Neuronal stem cell (in vitro differentiated cells): ENCODE data around the gene ZNF568.
A peak's percentile ranks its signal among the peaks of the same experiment; 100 is the strongest.

Experiments
- DNase-seq: peaks from one replicate; pipeline ENCODE4 v3.0.0-alpha.2; 2013; ENCODE audit warnings: low spot score
- H2AFZ ChIP-seq: one replicate; pipeline ENCODE4 v1.6.1; 2013; ENCODE audit warnings: mild to moderate bottlenecking, low read length, inconsistent platforms
- H2AK5ac ChIP-seq: 2 replicates; pipeline ENCODE4 v1.6.1; 2013; ENCODE audit warnings: low read depth, mild to moderate bottlenecking, inconsistent platforms, low read length, moderate library complexity, mixed read lengths
- H2BK120ac ChIP-seq: 2 replicates; pipeline ENCODE4 v1.6.1; 2013; ENCODE audit warnings: low read depth, mild to moderate bottlenecking, inconsistent platforms, low read length, moderate library complexity, mixed read lengths
- H2BK12ac ChIP-seq: one replicate; pipeline ENCODE4 v1.6.1; 2013; ENCODE audit warnings: low read length, inconsistent platforms
- H2BK15ac ChIP-seq: 2 replicates; pipeline ENCODE4 v1.6.1; 2013; ENCODE audit warnings: mild to moderate bottlenecking, low read length, inconsistent platforms, mixed read lengths
- H2BK5ac ChIP-seq: one replicate; pipeline ENCODE4 v1.6.1; 2013; ENCODE audit warnings: inconsistent platforms, mild to moderate bottlenecking, low read length, moderate library complexity
- H3K14ac ChIP-seq: one replicate; pipeline ENCODE4 v1.6.1; 2013; ENCODE audit warnings: low read length, inconsistent platforms
- H3K18ac ChIP-seq: 2 replicates; pipeline ENCODE4 v1.6.1; 2013; ENCODE audit warnings: low read length, inconsistent platforms
- H3K23ac ChIP-seq: 2 replicates; pipeline ENCODE4 v1.6.1; 2013; ENCODE audit warnings: low read depth, mild to moderate bottlenecking, mixed read lengths, low read length, inconsistent platforms; ENCODE audit not compliant: poor library complexity
- H3K27ac ChIP-seq: replicated peaks from 3 replicates; pipeline ENCODE4 v1.5.1; 2013; ENCODE audit warnings: low read length, inconsistent platforms
- H3K27me3 ChIP-seq, 3 experiments: 2 replicates each; pipeline ENCODE4 v1.6.1; 2013; ENCODE audit warnings: low read length in 3 of 3, mild to moderate bottlenecking in 2 of 3, inconsistent platforms in 1 of 3, low read depth in 1 of 3, mixed read lengths in 1 of 3, moderate library complexity in 1 of 3; ENCODE audit not compliant: control insufficient read depth in 3 of 3, insufficient read depth in 3 of 3
- H3K36me3 ChIP-seq, 2 donors: replicated peaks in 1 of 2; 2 replicates each; pipeline ENCODE4 v1.6.1; 2013; ENCODE audit warnings: low read length in 2 of 2; ENCODE audit not compliant: control insufficient read depth in 2 of 2, insufficient read depth in 2 of 2
- H3K4ac ChIP-seq: 2 replicates; pipeline ENCODE4 v1.6.1; 2013; ENCODE audit warnings: inconsistent platforms, mild to moderate bottlenecking, low read length, moderate library complexity
- H3K4me1 ChIP-seq, 2 donors: 1 replicate in 1 of 2; 2 replicates in 1 of 2; pipeline ENCODE4 v1.6.1; 2013; ENCODE audit warnings: low read length in 2 of 2, low read depth in 1 of 2; ENCODE audit not compliant: control insufficient read depth in 2 of 2, insufficient read depth in 1 of 2
- H3K4me2 ChIP-seq: one replicate; pipeline ENCODE4 v1.6.1; 2013; ENCODE audit warnings: mild to moderate bottlenecking, low read length, inconsistent platforms; ENCODE audit not compliant: insufficient read depth, poor library complexity, severe bottlenecking
- H3K4me3 ChIP-seq, 2 donors: 2 replicates each; pipeline ENCODE4 v1.5.1; 2013; ENCODE audit warnings: low read length in 2 of 2, mild to moderate bottlenecking in 2 of 2, inconsistent platforms in 1 of 2, moderate library complexity in 1 of 2
- H3K79me1 ChIP-seq: one replicate; pipeline ENCODE4 v1.6.1; 2013; ENCODE audit warnings: low read depth, mild to moderate bottlenecking, inconsistent platforms, low read length, moderate library complexity
- H3K9ac ChIP-seq: one replicate; pipeline ENCODE4 v1.6.1; 2013; ENCODE audit warnings: mild to moderate bottlenecking, low read depth, low read length, inconsistent platforms; ENCODE audit not compliant: poor library complexity
- H3K9me3 ChIP-seq, 2 donors: replicated peaks in 1 of 2; 2 replicates each; pipeline versions ENCODE3 to v1.6.1; 2013; ENCODE audit warnings: low read length in 2 of 2, mild to moderate bottlenecking in 2 of 2, inconsistent platforms in 1 of 2, low read depth in 1 of 2, mixed read lengths in 1 of 2, moderate library complexity in 1 of 2; ENCODE audit not compliant: control insufficient read depth in 2 of 2, insufficient read depth in 1 of 2
- H4K8ac ChIP-seq: one replicate; pipeline ENCODE4 v1.6.1; 2013; ENCODE audit warnings: low read depth, mild to moderate bottlenecking, inconsistent platforms, low read length, moderate library complexity
- H4K91ac ChIP-seq: one replicate; pipeline ENCODE4 v1.6.1; 2013; ENCODE audit warnings: low read length, low read depth, mild to moderate bottlenecking, inconsistent platforms; ENCODE audit not compliant: poor library complexity
- WGBS, 2 donors: extraction: QIAGEN DNeasy Blood & Tissue Kit; methylation state at CpG; one replicate each; pipeline ENCODE4 v1.1.7; 2013; ENCODE audit warnings: missing lambda C conversion rate in 2 of 2, mixed read lengths in 1 of 2; ENCODE audit not compliant: insufficient read length in 2 of 2, insufficient replicate concordance in 1 of 2; ENCODE audit errors: extremely low coverage in 2 of 2; 5-methylcytosine and 5-hydroxymethylcytosine counted together

The ZNF568 gene

GRCh38 chr19:36894849-36895383 is 21.2 kb upstream of the ZNF568 start:
- Histone ChIP-seq H3K36me3 (peaks cover 26 to 92% of the 10 kb centered on the region in 2 donors), H2BK120ac (no peak overlapping the region), H4K8ac (no peak overlapping the region), H3K23ac (no peak overlapping the region), H3K4me3 (no peak overlapping the region), H2BK12ac (no peak overlapping the region), H2AK5ac (no peak overlapping the region), H3K79me1 (no peaks in the 10 kb centered on the region), H3K9me3 (peaks cover 35 to 95% of the 10 kb centered on the region in 2 donors), H2BK15ac (no peak overlapping the region), H3K14ac (no peak overlapping the region), H3K4me1 (no peaks in the 10 kb centered on the region), H4K91ac (no peak overlapping the region), H3K18ac (no peak overlapping the region), H3K9ac (no peak overlapping the region), H3K4ac (no peak overlapping the region), H3K27me3 (no peaks in the 10 kb centered on the region), H2AFZ (no peak overlapping the region), H2BK5ac (no peak overlapping the region), H3K4me2 (no peak overlapping the region), H3K27ac (no peak overlapping the region)
- DNase-seq: no peak
- no CpG with 5 or more reads among the region's 2 CpGs for WGBS, 2 donors

- no CpG with 5 or more reads among the region's 4 CpGs for WGBS, 2 donors
- H3K4me3 ChIP-seq: no peak overlapping the region
- no peak for DNase-seq
Observed at GRCh38 chr19:36898422-36898821, 17.7 kb upstream of the ZNF568 start.

GRCh38 chr19:36916991-36917390 is 859 bp downstream of the ZNF568 start:
- H3K27me3 ChIP-seq: no peaks in the 10 kb centered on the region
- H3K9me3 ChIP-seq: peaks cover 7 to 68% of the 10 kb centered on the region in 2 donors
- H3K79me1 ChIP-seq: peaks cover 4% of the 10 kb centered on the region
- H4K91ac ChIP-seq: no peak overlapping the region
- H3K4ac ChIP-seq: no peak overlapping the region
- H4K8ac ChIP-seq: no peak overlapping the region
- DNase-seq: peak; percentile 0
- no peak overlapping the region for H2BK5ac ChIP-seq
- H2BK120ac ChIP-seq: no peak overlapping the region
- H3K4me3 ChIP-seq: peak overlapping the region; percentile 33 to 81
- H2AK5ac ChIP-seq: no peak overlapping the region
- H2AFZ ChIP-seq: peak overlapping the region; percentile 98
- H3K4me2 ChIP-seq: peak overlapping the region; percentile 56
- WGBS, 2 donors: no CpG with 5 or more reads among the region's 7 CpGs
- no peak overlapping the region for H3K9ac ChIP-seq
- H2BK12ac ChIP-seq: no peak overlapping the region
- H3K23ac ChIP-seq: no peak overlapping the region
- no peak overlapping the region for H3K14ac ChIP-seq
- no peak overlapping the region for H2BK15ac ChIP-seq
- H3K36me3 ChIP-seq: peaks cover 5 to 66% of the 10 kb centered on the region in 2 donors
- no peak overlapping the region for H3K18ac ChIP-seq
- no peak overlapping the region for H3K27ac ChIP-seq
- peaks cover 2 to 4% of the 10 kb centered on the region in 2 donors for H3K4me1 ChIP-seq

More at GRCh38 chr19:36898422-36898821, 17.7 kb upstream of the ZNF568 start:
- no peaks in the 10 kb centered on the region for H3K27me3 ChIP-seq
- H4K91ac ChIP-seq: no peak overlapping the region
- no peak overlapping the region for H2BK120ac ChIP-seq
- H2BK5ac ChIP-seq: no peak overlapping the region
- no peak overlapping the region for H2BK12ac ChIP-seq
- peaks cover 14 to 91% of the 10 kb centered on the region in 2 donors for H3K36me3 ChIP-seq
- H2AFZ ChIP-seq: no peak overlapping the region
- no peaks in the 10 kb centered on the region for H3K79me1 ChIP-seq
- H2BK15ac ChIP-seq: no peak overlapping the region
- H3K4me1 ChIP-seq: no peaks in the 10 kb centered on the region
- H3K14ac ChIP-seq: no peak overlapping the region
- H3K9me3 ChIP-seq: peaks cover 23 to 93% of the 10 kb centered on the region in 2 donors
- H3K27ac ChIP-seq: no peak overlapping the region
- H3K4ac ChIP-seq: no peak overlapping the region
- H3K9ac ChIP-seq: no peak overlapping the region
- H4K8ac ChIP-seq: no peak overlapping the region
- H3K18ac ChIP-seq: no peak overlapping the region
- H3K23ac ChIP-seq: no peak overlapping the region
- no peak overlapping the region for H2AK5ac ChIP-seq
- no peak overlapping the region for H3K4me2 ChIP-seq

GRCh38 chr19:36918090-36918489 is 2.0 kb downstream of the ZNF568 start:
- H3K18ac ChIP-seq: no peak overlapping the region
- H3K27me3 ChIP-seq: no peaks in the 10 kb centered on the region
- no peak overlapping the region for H2AFZ ChIP-seq
- peaks cover 7 to 69% of the 10 kb centered on the region in 2 donors for H3K9me3 ChIP-seq
- peaks cover 5 to 64% of the 10 kb centered on the region in 2 donors for H3K36me3 ChIP-seq
- H3K4ac ChIP-seq: no peak overlapping the region
- H2BK120ac ChIP-seq: no peak overlapping the region
- no peak overlapping the region for H3K4me3 ChIP-seq
- no peak overlapping the region for H4K91ac ChIP-seq
- H4K8ac ChIP-seq: no peak overlapping the region
- H3K79me1 ChIP-seq: peaks cover 4% of the 10 kb centered on the region
- peaks cover 2 to 4% of the 10 kb centered on the region in 2 donors for H3K4me1 ChIP-seq
- H3K4me2 ChIP-seq: no peak overlapping the region
- H3K9ac ChIP-seq: no peak overlapping the region
- no peak overlapping the region for H3K23ac ChIP-seq
- H3K14ac ChIP-seq: no peak overlapping the region
- H2BK15ac ChIP-seq: no peak overlapping the region
- DNase-seq: no peak
- WGBS, 2 donors: no CpG with 5 or more reads among the region's 9 CpGs
- no peak overlapping the region for H2BK12ac ChIP-seq
- H2BK5ac ChIP-seq: no peak overlapping the region
- H2AK5ac ChIP-seq: no peak overlapping the region
- no peak overlapping the region for H3K27ac ChIP-seq
